PC-3 (cell line): Measurements from ENCODE around the gene ZDHHC5. TPM values are rescaled to one million over a fixed set of nuclear protein-coding genes. Genes with fewer than 3 reads are reported as not detected.

Experiments used
- ATAC-seq: fragments of 200-7000 bp; cut with Tn5 transposase; 2 replicates; pipeline ENCODE4 v1.9.1; 2020; ENCODE audit warnings: mild to moderate bottlenecking, moderate library complexity
- BruUV-seq: library from RNA; stranded (reverse); fragments of 400-500 nt; replicated peaks from 2 replicates; lab custom pipeline; 2021; lab: Mats Ljungman, UMichigan
- CTCF ChIA-PET: fragments of 300-600 bp; sonication (Branson Sonifier 250); formaldehyde crosslinking; loops from one replicate; lab custom pipeline; 2022; ENCODE audit warnings: antibody characterized with exemption; lab: Charles Lee
- POLR2A ChIA-PET: fragments of 300-600 bp; sonication (Branson Sonifier 250); formaldehyde crosslinking; loops from one replicate; lab custom pipeline; 2022; ENCODE audit warnings: antibody characterized with exemption; ENCODE audit not compliant: unreplicated experiment; lab: Charles Lee
- DNase-seq: peaks from one replicate; pipeline ENCODE4 v3.0.0-alpha.2; 2015
- H2AFZ ChIP-seq: fragments of 300-600 bp; sonication (generic); 2 replicates; pipeline ENCODE4 v1.6.0; 2016; ENCODE audit warnings: antibody characterized with exemption, low read length
- H3F3A ChIP-seq: fragments of 300-600 bp; sonication (generic); one replicate; pipeline ENCODE4 v1.6.0; 2017; ENCODE audit warnings: antibody characterized with exemption, low read length, control low read depth, mild to moderate bottlenecking; ENCODE audit not compliant: unreplicated experiment
- H3K27ac ChIP-seq: fragments of 300-600 bp; sonication (generic); 2 replicates; pipeline ENCODE4 v1.5.1; 2016; ENCODE audit warnings: mild to moderate bottlenecking, low read length
- H3K27me3 ChIP-seq: fragments of 300-600 bp; sonication (generic); 2 replicates; pipeline ENCODE4 v1.6.1; 2016; ENCODE audit warnings: low read length, mixed read lengths
- H3K36me3 ChIP-seq: fragments of 300-600 bp; sonication (generic); 2 replicates; pipeline ENCODE4 v1.6.1; 2016; ENCODE audit warnings: low read depth, mixed run types, low read length, mixed read lengths
- H3K4me1 ChIP-seq: fragments of 300-600 bp; sonication (generic); 2 replicates; pipeline ENCODE4 v1.5.1; 2016; ENCODE audit warnings: low read length; ENCODE audit not compliant: insufficient read depth
- H3K4me2 ChIP-seq: fragments of 300-600 bp; sonication (generic); 2 replicates; pipeline ENCODE4 v1.6.0; 2016; ENCODE audit warnings: low read length
- H3K4me3 ChIP-seq: fragments of 300-600 bp; sonication (generic); 2 replicates; pipeline ENCODE4 v1.5.1; 2016; ENCODE audit warnings: mild to moderate bottlenecking, low read length, mixed read lengths
- H3K79me2 ChIP-seq: fragments of 300-600 bp; sonication (generic); 2 replicates; pipeline ENCODE4 v1.6.1; 2017; ENCODE audit warnings: low read length, mixed read lengths
- H3K9ac ChIP-seq: fragments of 300-600 bp; sonication (generic); 2 replicates; pipeline ENCODE4 v1.6.0; 2016; ENCODE audit warnings: mild to moderate bottlenecking, low read length
- H3K9me2 ChIP-seq: fragments of 300-600 bp; sonication (generic); replicated peaks from 2 replicates; pipeline ENCODE4 v1.6.1; 2016; ENCODE audit warnings: mixed run types, low read length, mixed read lengths
- H3K9me3 ChIP-seq: fragments of 300-600 bp; sonication (generic); 2 replicates; pipeline ENCODE4 v1.6.1; 2016; ENCODE audit warnings: low read length, mixed read lengths
- H4K20me1 ChIP-seq: fragments of 300-600 bp; sonication (generic); 2 replicates; pipeline ENCODE4 v1.6.1; 2016; ENCODE audit warnings: low read length, mixed read lengths
- CTCF ChIP-seq: fragments of 300-600 bp; sonication (generic); conservative IDR thresholded peaks from 2 replicates; pipeline ENCODE4 v1.5.1; 2017; ENCODE audit warnings: antibody characterized with exemption, low read depth, mild to moderate bottlenecking, low read length
- EZH2 ChIP-seq: fragments of 300-600 bp; sonication (generic); IDR thresholded peaks from one replicate; pipeline ENCODE4 v1.6.1; 2017; ENCODE audit warnings: antibody characterized with exemption, mild to moderate bottlenecking, low read length; ENCODE audit not compliant: unreplicated experiment
- EZH2phosphoT487 ChIP-seq: fragments of 300-600 bp; sonication (generic); IDR thresholded peaks from 2 replicates; pipeline ENCODE4 v1.6.1; 2018; ENCODE audit warnings: mild to moderate bottlenecking, antibody characterized with exemption, low read length, borderline replicate concordance
- intact Hi-C: fragments of 100-400 bp; cut with micrococcal nuclease; formaldehyde crosslinking; loops from 2 replicates; pipeline ENCODE4 v1.9.0; 2023
- total RNA-seq: library from RNA; depleted of rRNA; stranded (reverse); fragments of >200 nt; gene quantifications from 2 replicates; pipeline ENCODE4 v1.2.3, GENCODE V29; 2014

The ZDHHC5 gene
- total RNA-seq, 1 experiment from 2014 or later, result 86.7 TPM

GRCh38 chr11:57727185-57727584 lies 59.3 kb downstream of the ZDHHC5 start:
- H3K27me3 ChIP-seq, result no peaks in the 10 kb centered on the region
- CTCF ChIA-PET, result no interaction called here
- no peak for TF ChIP-seq CTCF
- no peak for TF ChIP-seq EZH2phosphoT487
- TF ChIP-seq EZH2, result no peak

GRCh38 chr11:57728829-57729228 lies 60.9 kb downstream of the ZDHHC5 start:
- Histone ChIP-seq H3K9ac (no peak overlapping the region), H3K4me2 (no peak overlapping the region), H3K27ac (no peak overlapping the region), H3K36me3 (peaks cover 28% of the 10 kb centered on the region), H2AFZ (no peak overlapping the region), H3K4me3 (no peak overlapping the region), H3K9me2 (no peaks in the 10 kb centered on the region), H3K9me3 (no peaks in the 10 kb centered on the region), H3K4me1 (no peaks in the 10 kb centered on the region), H3F3A (no peaks in the 10 kb centered on the region), H3K79me2 (peaks cover 96% of the 10 kb centered on the region), H4K20me1 (peaks cover 41% of the 10 kb centered on the region), H3K27me3 (no peaks in the 10 kb centered on the region)
- TF ChIP-seq CTCF (no peak), EZH2phosphoT487 (no peak), EZH2 (no peak)
- ATAC-seq, result no peak
- ChIA-PET POLR2A (no interaction called here), CTCF (no interaction called here)
- BruUV-seq, result no TSS peak
- DNase-seq, result no peak
- intact Hi-C loops, result no loop called here

More at GRCh38 chr11:57727185-57727584, 59.3 kb downstream of the ZDHHC5 start:
- POLR2A ChIA-PET, result no interaction called here
- intact Hi-C loops, result no loop called here
- H3K4me2 ChIP-seq, result no peak overlapping the region
- no peaks in the 10 kb centered on the region for H3F3A ChIP-seq
- H3K27ac ChIP-seq, result no peak overlapping the region
- no peak overlapping the region for H3K9ac ChIP-seq
- H4K20me1 ChIP-seq, result peaks cover 35% of the 10 kb centered on the region
- H3K4me1 ChIP-seq, result no peaks in the 10 kb centered on the region
- H3K9me3 ChIP-seq, result no peaks in the 10 kb centered on the region
- peaks cover 30% of the 10 kb centered on the region; the same call in 1 of the 2 replicates for H3K36me3 ChIP-seq
- DNase-seq (no peak), ATAC-seq (no peak)
- no peak overlapping the region for H3K4me3 ChIP-seq
- no peaks in the 10 kb centered on the region for H3K9me2 ChIP-seq
- no TSS peak for BruUV-seq
- H2AFZ ChIP-seq, result no peak overlapping the region
- peaks cover 95% of the 10 kb centered on the region for H3K79me2 ChIP-seq

- H2AFZ ChIP-seq, result no peak overlapping the region
- H3K79me2 ChIP-seq, result peaks cover 95% of the 10 kb centered on the region
- no peaks in the 10 kb centered on the region for H3K4me1 ChIP-seq
- H3K27ac ChIP-seq, result no peak overlapping the region
- TF ChIP-seq CTCF (no peak), EZH2phosphoT487 (no peak), EZH2 (no peak)
- no TSS peak for BruUV-seq
- ChIA-PET POLR2A (no interaction called here), CTCF (no interaction called here)
- H3K4me2 ChIP-seq, result no peak overlapping the region
- no peak overlapping the region for H3K9ac ChIP-seq
- no peaks in the 10 kb centered on the region for H3K9me3 ChIP-seq
- H3K4me3 ChIP-seq, result no peak overlapping the region
- H4K20me1 ChIP-seq, result peaks cover 34% of the 10 kb centered on the region
- H3K27me3 ChIP-seq, result no peaks in the 10 kb centered on the region
- no peak for ATAC-seq
- peaks cover 22% of the 10 kb centered on the region for H3K36me3 ChIP-seq
- H3F3A ChIP-seq, result no peaks in the 10 kb centered on the region
- intact Hi-C loops, result no loop called here
- DNase-seq, result no peak
- no peaks in the 10 kb centered on the region for H3K9me2 ChIP-seq
Measured at GRCh38 chr11:57729479-57729878, 61.6 kb downstream of the ZDHHC5 start.
